OCI-M2 (cell line): ENCODE results near the gene MT1A.
A peak's percentile ranks its signal among the peaks of the same experiment; 100 is the strongest.

ENCODE experiments used
- DNase-seq: peaks from one replicate; lab custom pipeline; 2025; ENCODE audit not compliant: unreplicated experiment; lab: John Stamatoyannopoulos, UW

Gene MT1A

GRCh38 chr16:56637814-56638750 lies at the start of gene MT1A:
TSS of gene MT1A (plus strand) at chr16:56638666. CDS start at chr16:56638739, 73 bp downstream.
- no peak for DNase-seq

- DNase-seq: no peak
Measured at GRCh38 chr16:56588781-56589140, 49.7 kb upstream of the MT1A start.

- DNase-seq: no peak
Measured at GRCh38 chr16:56589141-56590039, 49.1 kb upstream of the MT1A start, which contains the start of gene MT3. TSS of gene MT3 (plus strand) at chr16:56589528. CDS start at chr16:56589591, 63 bp downstream.

- DNase-seq: no peak
Measured at GRCh38 chr16:56591377-56592060, 46.9 kb upstream of the MT1A start.

GRCh38 chr16:56593573-56594291 lies 44.7 kb upstream of the MT1A start:
- DNase-seq: no peak

- no peak for DNase-seq
Measured at GRCh38 chr16:56594292-56594619, 44.2 kb upstream of the MT1A start.

- DNase-seq: no peak
Measured at GRCh38 chr16:56600398-56600999, 38.0 kb upstream of the MT1A start.

GRCh38 chr16:56601325-56601724 lies 37.1 kb upstream of the MT1A start:
- no peak for DNase-seq

GRCh38 chr16:56603589-56603988 lies 34.9 kb upstream of the MT1A start:
- DNase-seq: no peak

GRCh38 chr16:56604966-56605365 lies 33.5 kb upstream of the MT1A start:
- no peak for DNase-seq

GRCh38 chr16:56605475-56605874 lies 33.0 kb upstream of the MT1A start:
- DNase-seq: no peak

GRCh38 chr16:56606071-56606475 lies 32.4 kb upstream of the MT1A start:
- DNase-seq: no peak

- DNase-seq: no peak
Measured at GRCh38 chr16:56606476-56607108, 31.9 kb upstream of the MT1A start.

GRCh38 chr16:56607109-56607618 lies 31.3 kb upstream of the MT1A start:
- no peak for DNase-seq

GRCh38 chr16:56607675-56608042 lies 30.8 kb upstream of the MT1A start:
- DNase-seq: no peak

GRCh38 chr16:56608043-56608875 lies 30.2 kb upstream of the MT1A start, which contains the start of gene MT2A:
TSS of gene MT2A (plus strand) at chr16:56608584. CDS start at chr16:56608656, 72 bp downstream.
- DNase-seq: peak; percentile 68

GRCh38 chr16:56608876-56609462 lies 29.5 kb upstream of the MT1A start:
- DNase-seq: no peak

GRCh38 chr16:56609463-56609921 lies 29.0 kb upstream of the MT1A start:
- DNase-seq: no peak
